ENCODE measurements around the gene IRAK2.

Gene IRAK2

DNA sequence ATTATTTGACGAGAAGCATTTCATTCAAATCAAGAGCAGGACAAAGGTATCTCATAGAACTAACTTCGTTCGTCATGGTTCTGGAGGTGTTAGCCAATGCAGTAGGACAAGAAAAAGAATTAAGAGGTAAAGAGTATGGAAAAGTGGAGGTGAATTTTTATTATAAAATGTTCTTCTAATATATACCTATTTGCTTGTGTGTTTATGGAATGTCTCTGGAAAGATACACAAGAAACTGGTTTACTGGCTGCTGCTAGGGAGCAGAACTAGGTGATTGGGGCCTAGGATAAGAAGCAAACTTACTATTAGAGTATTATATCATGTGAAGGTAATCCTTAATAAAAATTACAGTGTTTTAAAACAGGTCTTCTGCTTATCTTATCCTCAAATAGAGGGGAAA, 52.6 kb downstream of the IRAK2 start:
- no peaks in the 10 kb centered on the region for H3K9me3 ChIP-seq
- peaks cover 64% of the 10 kb centered on the region for H3K36me3 ChIP-seq
- TF ChIP-seq, protein P1, sequence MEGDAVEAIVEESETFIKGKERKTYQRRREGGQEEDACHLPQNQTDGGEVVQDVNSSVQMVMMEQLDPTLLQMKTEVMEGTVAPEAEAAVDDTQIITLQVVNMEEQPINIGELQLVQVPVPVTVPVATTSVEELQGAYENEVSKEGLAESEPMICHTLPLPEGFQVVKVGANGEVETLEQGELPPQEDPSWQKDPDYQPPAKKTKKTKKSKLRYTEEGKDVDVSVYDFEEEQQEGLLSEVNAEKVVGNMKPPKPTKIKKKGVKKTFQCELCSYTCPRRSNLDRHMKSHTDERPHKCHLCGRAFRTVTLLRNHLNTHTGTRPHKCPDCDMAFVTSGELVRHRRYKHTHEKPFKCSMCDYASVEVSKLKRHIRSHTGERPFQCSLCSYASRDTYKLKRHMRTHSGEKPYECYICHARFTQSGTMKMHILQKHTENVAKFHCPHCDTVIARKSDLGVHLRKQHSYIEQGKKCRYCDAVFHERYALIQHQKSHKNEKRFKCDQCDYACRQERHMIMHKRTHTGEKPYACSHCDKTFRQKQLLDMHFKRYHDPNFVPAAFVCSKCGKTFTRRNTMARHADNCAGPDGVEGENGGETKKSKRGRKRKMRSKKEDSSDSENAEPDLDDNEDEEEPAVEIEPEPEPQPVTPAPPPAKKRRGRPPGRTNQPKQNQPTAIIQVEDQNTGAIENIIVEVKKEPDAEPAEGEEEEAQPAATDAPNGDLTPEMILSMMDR (IDR thresholded peaks at IDR 0.05), result no peak
- no peak overlapping the region for H3K4me3 ChIP-seq (ENCODE audit: low read depth in 1 of 2, low read length in 1 of 2)
- H3K27me3 ChIP-seq, result no peaks in the 10 kb centered on the region
- peaks cover 0 to under 1% of the 10 kb centered on the region in 2 experiments for H3K4me1 ChIP-seq (ENCODE audit: control insufficient read depth in 1 of 2, insufficient read depth in 1 of 2, low read depth in 1 of 2, low read length in 1 of 2)
- H3K27ac ChIP-seq, result no peak overlapping the region

DNA sequence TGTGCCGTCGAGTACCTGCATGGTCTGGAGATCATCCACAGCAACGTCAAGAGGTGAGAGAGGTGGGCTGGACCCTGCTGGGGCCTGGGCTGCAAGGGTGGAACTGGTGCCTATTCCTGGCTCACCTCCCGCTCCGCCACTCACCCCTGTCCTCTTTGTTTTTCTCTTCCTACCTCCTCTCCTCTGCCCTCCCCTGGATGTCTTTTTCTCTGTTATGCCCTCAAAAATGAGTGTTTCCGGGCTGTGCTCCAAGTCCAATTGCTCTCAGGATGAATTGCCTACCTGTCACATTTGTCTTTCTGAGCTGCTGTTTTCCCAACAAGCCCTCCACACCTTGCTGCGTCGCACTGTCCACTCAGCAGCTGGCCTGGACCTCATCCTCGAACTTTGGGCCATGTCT, 55.0 kb downstream of the IRAK2 start:
- TF ChIP-seq, protein P1 (IDR thresholded peaks at IDR 0.05), result no peak
- Histone ChIP-seq H3K27ac (no peak overlapping the region), H3K27me3 (no peaks in the 10 kb centered on the region)

DNA sequence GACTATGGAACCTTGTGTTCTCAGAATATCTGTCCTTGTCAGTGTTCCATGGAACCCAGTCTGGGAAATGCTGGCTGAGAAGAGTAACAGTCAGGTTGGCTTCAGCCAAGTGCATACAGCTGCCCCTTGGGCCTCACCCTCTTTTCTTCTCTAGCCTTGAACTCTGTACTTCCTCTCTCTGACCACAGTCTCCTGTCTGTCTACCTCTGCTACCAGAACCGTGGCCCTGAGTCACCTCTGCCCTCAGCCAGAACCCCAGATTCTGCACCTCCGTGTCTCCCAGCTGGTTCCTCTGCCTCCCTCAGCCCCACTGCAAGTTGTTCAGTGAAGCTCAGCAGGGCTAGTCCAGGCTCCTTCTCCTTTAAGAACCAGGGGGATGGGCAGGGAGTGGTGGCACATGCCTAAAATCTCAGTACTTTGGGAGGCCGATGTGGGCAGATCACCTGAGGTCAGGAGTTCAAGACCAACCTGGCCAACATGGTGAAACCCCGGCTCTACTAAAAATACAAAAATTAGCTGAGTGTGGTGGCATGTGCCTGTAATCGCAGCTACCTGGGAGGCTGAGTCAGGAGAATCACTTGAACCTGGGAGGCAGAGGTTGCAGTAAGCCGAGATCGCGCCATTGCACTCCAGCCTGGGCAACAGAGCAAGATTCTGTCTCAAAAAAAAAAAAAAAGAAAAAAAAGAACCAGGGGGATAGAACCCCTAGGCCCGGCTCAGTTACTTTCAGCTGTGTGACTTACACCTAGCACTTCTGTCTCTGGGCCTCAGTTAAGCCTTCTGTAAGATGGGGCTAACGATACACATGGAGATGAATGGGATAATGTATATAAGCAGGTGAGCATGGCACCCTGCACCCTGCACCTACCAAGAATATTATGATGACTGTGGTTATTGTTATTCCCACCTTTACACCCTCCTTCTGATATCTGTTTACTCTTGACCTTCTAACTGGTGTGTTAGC, 59.2 kb downstream of the IRAK2 start:
- H3K36me3 ChIP-seq, result peaks cover 33% of the 10 kb centered on the region
- no peaks in the 10 kb centered on the region for H3K9me3 ChIP-seq
- peak overlapping the region; percentile 81 for H3K27ac ChIP-seq
- H3K27me3 ChIP-seq, result no peaks in the 10 kb centered on the region
- TF ChIP-seq, protein P1 (IDR thresholded peaks at IDR 0.05), result no peak
- H3K4me3 ChIP-seq (ENCODE audit: low read depth in 1 of 2, low read length in 1 of 2), result no peak overlapping the region
- peaks cover 56 to 57% of the 10 kb centered on the region in 2 experiments for H3K4me1 ChIP-seq (ENCODE audit: control insufficient read depth in 1 of 2, insufficient read depth in 1 of 2, low read depth in 1 of 2, low read length in 1 of 2)

More for the DNA sequence above, 55.0 kb downstream of the IRAK2 start:
- Histone ChIP-seq H3K9me3 (no peaks in the 10 kb centered on the region), H3K4me3 (ENCODE audit: low read depth in 1 of 2, low read length in 1 of 2) (no peak overlapping the region), H3K4me1 (ENCODE audit: control insufficient read depth in 1 of 2, insufficient read depth in 1 of 2, low read depth in 1 of 2, low read length in 1 of 2) (peaks cover 15 to 18% of the 10 kb centered on the region in 2 experiments), H3K36me3 (peaks cover 66% of the 10 kb centered on the region)

DNA sequence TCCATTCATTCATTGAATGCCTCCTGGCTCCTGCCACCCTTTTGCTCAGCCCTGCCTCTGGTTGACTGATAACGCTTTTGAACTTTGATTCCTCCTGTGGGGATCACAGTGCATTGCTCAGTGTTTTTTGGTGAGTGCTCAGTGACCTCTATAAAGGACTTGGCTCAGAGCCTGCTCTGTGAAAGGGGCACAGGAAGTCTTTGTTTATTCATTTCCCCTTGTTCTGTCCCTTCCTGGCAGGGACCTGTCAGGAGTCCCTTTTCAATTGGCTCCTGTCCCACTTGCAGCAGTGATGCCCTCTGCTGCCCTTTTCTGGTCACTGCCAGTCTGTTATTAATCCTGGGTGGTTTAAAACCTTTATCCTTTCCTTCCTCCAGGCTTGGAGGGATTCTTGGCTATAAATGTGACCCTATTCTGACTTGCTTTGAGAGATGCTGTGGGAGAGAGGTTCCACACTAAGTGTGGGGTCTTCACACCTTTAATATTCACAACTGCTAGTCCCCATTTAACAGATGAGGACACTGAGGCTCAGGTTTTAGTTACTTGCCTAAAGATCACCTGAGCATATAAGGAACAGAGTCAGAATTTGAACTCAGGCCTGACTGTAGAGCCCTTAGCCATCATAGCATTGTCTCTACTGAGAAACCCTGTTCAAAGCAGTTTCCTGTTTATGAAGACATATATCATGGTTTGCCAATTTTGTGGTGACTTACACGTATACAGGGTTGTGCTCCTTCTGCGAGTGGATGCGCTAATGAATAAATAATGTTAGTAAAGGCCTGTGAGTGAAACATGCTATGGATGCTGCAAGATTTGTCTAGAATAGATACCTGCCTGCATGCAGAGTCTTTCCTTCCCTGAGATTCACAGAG, 60.3 kb downstream of the IRAK2 start:
- TF ChIP-seq, protein P1 (IDR thresholded peaks at IDR 0.05), result peak; percentile 81
- H3K9me3 ChIP-seq, result no peaks in the 10 kb centered on the region
- H3K4me1 ChIP-seq (ENCODE audit: control insufficient read depth in 1 of 2, insufficient read depth in 1 of 2, low read depth in 1 of 2, low read length in 1 of 2), result peaks cover 66 to 67% of the 10 kb centered on the region in 2 experiments
- H3K36me3 ChIP-seq, result peaks cover 26% of the 10 kb centered on the region
- H3K4me3 ChIP-seq (ENCODE audit: low read depth in 1 of 2, low read length in 1 of 2), result peak overlapping the region; percentile 12
- H3K27ac ChIP-seq, result peak overlapping the region; percentile 81
- no peaks in the 10 kb centered on the region for H3K27me3 ChIP-seq

DNA sequence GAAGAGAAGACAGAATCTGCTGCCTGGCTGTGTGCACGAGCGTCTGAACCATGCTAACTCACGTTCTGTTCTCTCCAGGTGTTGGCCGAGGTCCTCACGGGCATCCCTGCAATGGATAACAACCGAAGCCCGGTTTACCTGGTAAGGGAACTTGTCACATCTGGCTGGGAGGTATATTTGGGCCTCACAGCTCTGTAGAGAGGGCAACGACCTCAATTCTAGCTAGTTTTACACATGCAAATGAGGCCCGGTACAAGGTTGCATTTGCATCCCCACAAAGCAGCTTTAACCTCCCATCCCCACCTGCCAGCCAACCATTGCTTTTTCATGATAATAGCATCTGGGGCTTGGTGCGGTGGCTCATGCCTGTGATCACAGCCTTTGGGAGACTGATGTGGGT, 61.6 kb downstream of the IRAK2 start:
- H3K4me1 ChIP-seq (ENCODE audit: control insufficient read depth in 1 of 2, insufficient read depth in 1 of 2, low read depth in 1 of 2, low read length in 1 of 2), result peaks cover 78 to 80% of the 10 kb centered on the region in 2 experiments
- peaks cover 20% of the 10 kb centered on the region for H3K36me3 ChIP-seq
- no peaks in the 10 kb centered on the region for H3K9me3 ChIP-seq
- H3K4me3 ChIP-seq (ENCODE audit: low read depth in 1 of 2, low read length in 1 of 2), result no peak overlapping the region
- peak overlapping the region; percentile 81 for H3K27ac ChIP-seq
- H3K27me3 ChIP-seq, result no peaks in the 10 kb centered on the region
- TF ChIP-seq, protein P1 (IDR thresholded peaks at IDR 0.05), result no peak
